ENCODE data around the gene TOMM34.

Gene TOMM34

DNA sequence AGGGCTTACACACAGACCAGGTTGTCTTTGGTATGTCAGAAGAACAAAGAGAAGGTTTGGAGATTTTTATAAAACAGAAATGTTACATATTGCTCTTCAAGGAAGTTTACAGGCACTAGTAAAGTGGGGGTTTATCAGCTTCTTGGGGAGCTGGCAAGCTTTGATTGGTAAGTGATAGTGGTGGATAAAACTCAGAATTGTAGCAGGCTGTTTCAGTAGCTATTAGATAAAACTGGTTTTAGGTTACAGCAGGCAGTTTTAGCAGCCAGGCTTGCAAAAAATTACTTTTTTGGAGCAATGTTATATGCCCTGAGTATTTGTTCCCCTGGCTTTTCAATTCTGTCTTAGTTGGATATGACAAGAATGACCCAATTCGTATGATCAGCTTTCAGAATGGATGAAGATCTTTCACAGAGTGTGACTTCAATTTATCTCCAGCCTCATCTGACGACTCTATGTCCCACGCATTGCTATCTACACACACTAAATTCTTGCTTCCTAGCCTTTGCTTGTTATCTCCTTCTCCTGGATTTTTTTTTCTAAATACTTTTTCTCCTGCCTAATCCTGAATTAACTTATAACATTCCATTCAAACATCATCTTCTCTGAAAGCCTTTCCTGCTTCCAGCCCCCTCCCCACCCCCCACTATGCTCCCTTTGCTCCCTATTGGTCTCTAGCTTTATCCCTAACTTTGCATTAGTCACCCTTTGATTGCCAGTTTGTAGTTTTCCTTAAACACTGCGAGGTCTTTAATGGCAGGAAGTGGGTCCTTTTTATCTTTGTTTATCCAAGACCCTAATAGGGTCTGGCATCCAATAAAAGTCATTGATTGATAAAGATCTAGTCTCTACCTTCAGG is 1.0 kb upstream of the TOMM34 start:
- H3K4me3 ChIP-seq (ENCODE audit: low read length): no peak overlapping the region
- H3K9ac ChIP-seq (ENCODE audit: low read length): peak overlapping the region; percentile 88
- peaks cover 21% of the 10 kb centered on the region for H3K4me1 ChIP-seq (ENCODE audit: control insufficient read depth, insufficient read depth, low read length)
- no peak for DNase-seq (ENCODE audit: low read depth)
- H3K27me3 ChIP-seq (replicated peaks; ENCODE audit: control insufficient read depth, insufficient read depth, low read length): no peaks in the 10 kb centered on the region
- H3K9me3 ChIP-seq (ENCODE audit: control insufficient read depth, low read length): no peaks in the 10 kb centered on the region
- H3K36me3 ChIP-seq (ENCODE audit: control insufficient read depth, insufficient read depth, low read length, severe bottlenecking): peaks cover 1% of the 10 kb centered on the region

DNA sequence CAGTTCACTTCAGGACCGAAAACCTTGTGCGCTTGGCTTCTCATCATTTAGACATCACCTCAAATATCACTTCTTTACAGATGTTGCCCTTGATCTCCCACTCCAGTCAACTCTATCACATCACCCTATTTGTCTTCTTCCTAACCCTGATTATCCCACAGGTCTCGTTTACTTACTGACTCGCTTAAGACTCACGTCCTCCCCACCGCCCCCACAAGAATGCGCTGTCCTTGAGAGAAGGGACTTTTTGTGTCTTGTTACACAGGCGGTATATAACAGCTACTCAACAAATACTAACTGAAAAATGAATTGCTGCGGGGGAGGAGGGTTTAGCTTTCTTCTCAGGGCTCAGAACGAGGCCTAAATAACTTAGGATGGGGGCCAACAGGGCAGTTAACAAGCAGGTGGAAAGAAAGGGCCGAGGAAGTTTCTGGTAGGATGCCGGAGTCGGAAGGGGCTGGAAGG is 527 bp downstream of the TOMM34 start:
- peak overlapping the region; percentile 88 for H3K9ac ChIP-seq (ENCODE audit: low read length)
- peaks cover 21% of the 10 kb centered on the region for H3K4me1 ChIP-seq (ENCODE audit: control insufficient read depth, insufficient read depth, low read length)
- no peaks in the 10 kb centered on the region for H3K27me3 ChIP-seq (replicated peaks; ENCODE audit: control insufficient read depth, insufficient read depth, low read length)
- peak; percentile 81 for DNase-seq (ENCODE audit: low read depth)
- peaks cover 17% of the 10 kb centered on the region for H3K36me3 ChIP-seq (ENCODE audit: control insufficient read depth, insufficient read depth, low read length, severe bottlenecking)
- peak overlapping the region; percentile 86 for H3K4me3 ChIP-seq (ENCODE audit: low read length)
- no peaks in the 10 kb centered on the region for H3K9me3 ChIP-seq (ENCODE audit: control insufficient read depth, low read length)

DNA sequence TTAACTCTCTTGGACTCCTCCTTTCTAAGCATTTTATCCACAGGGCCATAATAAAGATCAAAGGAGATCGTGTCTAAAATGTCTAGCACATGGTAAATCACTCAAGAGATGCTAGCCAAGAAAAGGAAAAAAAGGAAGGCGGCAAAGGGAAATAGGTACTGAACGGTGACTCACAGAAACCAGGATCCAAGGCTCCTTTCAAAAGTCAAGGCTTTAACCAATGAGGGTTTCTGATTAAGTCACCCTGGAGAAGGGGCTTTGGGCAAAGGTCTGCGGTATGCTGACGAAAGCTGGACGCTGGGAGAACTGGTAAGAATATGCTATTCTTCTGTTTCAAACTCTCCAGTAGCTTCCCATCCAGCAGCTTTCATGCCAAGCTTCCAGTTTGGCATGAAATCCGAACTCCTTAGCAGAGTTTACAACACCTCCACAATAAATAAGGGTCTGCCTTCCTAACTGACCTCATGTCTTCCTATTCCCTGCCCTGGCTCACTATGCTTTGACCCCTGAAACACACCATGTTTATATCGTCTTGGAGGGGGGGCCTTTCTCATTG is 1.0 kb downstream of the TOMM34 start:
- no peaks in the 10 kb centered on the region for H3K9me3 ChIP-seq (ENCODE audit: control insufficient read depth, low read length)
- H3K4me1 ChIP-seq (ENCODE audit: control insufficient read depth, insufficient read depth, low read length): peaks cover 21% of the 10 kb centered on the region
- DNase-seq (ENCODE audit: low read depth): peak; percentile 43
- H3K36me3 ChIP-seq (ENCODE audit: control insufficient read depth, insufficient read depth, low read length, severe bottlenecking): peaks cover 22% of the 10 kb centered on the region
- H3K27me3 ChIP-seq (replicated peaks; ENCODE audit: control insufficient read depth, insufficient read depth, low read length): no peaks in the 10 kb centered on the region
- peak overlapping the region; percentile 86 for H3K4me3 ChIP-seq (ENCODE audit: low read length)
- peak overlapping the region; percentile 88 for H3K9ac ChIP-seq (ENCODE audit: low read length)

DNA sequence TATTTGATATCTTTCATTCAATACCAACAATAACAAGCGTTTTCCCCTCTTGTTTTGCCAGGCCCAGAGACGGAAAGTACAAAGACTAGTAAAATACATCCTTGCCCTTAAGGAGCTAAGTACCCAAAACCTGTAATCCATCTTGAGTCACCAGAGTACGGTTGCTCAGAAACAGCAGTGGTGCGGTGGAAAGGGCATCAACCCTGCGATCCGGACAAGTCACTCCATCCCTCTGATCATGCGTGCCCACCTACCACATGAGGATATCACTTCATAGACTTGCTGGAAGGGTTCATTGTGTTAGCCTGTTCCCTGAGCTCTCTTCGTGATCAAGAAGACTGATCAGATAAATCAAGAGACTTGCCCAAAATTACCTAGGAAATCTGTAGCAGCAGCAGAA is 1.9 kb downstream of the TOMM34 start:
- peaks cover 31% of the 10 kb centered on the region for H3K36me3 ChIP-seq (ENCODE audit: control insufficient read depth, insufficient read depth, low read length, severe bottlenecking)

DNA sequence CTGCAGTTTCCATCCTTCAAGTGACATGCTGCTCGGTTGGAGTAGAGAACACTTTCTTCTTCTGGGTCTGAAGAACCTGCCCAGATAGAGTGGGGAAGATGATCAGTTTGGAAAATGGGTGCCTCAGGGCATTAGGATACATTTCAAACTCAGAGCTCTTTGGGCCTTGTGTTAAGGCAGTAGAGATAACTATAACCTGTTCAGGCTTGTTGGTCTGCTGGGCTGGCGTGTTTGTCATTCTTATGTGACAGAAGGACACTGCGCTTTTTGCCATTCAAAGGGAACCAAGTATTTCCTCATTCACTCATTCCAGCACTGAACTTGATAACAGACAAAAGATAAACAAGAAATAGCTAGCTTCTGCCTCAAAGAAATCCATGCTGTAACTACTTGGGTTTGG is 3.8 kb downstream of the TOMM34 start:
- H3K36me3 ChIP-seq (ENCODE audit: control insufficient read depth, insufficient read depth, low read length, severe bottlenecking): peaks cover 49% of the 10 kb centered on the region
- no peak overlapping the region for H3K4me3 ChIP-seq (ENCODE audit: low read length)
- no peaks in the 10 kb centered on the region for H3K27me3 ChIP-seq (replicated peaks; ENCODE audit: control insufficient read depth, insufficient read depth, low read length)
- no peaks in the 10 kb centered on the region for H3K9me3 ChIP-seq (ENCODE audit: control insufficient read depth, low read length)
- peaks cover 21% of the 10 kb centered on the region for H3K4me1 ChIP-seq (ENCODE audit: control insufficient read depth, insufficient read depth, low read length)
- no peak overlapping the region for H3K9ac ChIP-seq (ENCODE audit: low read length)
- no peak for DNase-seq (ENCODE audit: low read depth)

More for the DNA sequence above, 1.9 kb downstream of the TOMM34 start:
- Histone ChIP-seq H3K4me3 (ENCODE audit: low read length) (no peak overlapping the region), H3K9me3 (ENCODE audit: control insufficient read depth, low read length) (no peaks in the 10 kb centered on the region), H3K9ac (ENCODE audit: low read length) (no peak overlapping the region), H3K4me1 (ENCODE audit: control insufficient read depth, insufficient read depth, low read length) (peaks cover 21% of the 10 kb centered on the region), H3K27me3 (replicated peaks; ENCODE audit: control insufficient read depth, insufficient read depth, low read length) (no peaks in the 10 kb centered on the region)
- DNase-seq (ENCODE audit: low read depth): no peak

DNA sequence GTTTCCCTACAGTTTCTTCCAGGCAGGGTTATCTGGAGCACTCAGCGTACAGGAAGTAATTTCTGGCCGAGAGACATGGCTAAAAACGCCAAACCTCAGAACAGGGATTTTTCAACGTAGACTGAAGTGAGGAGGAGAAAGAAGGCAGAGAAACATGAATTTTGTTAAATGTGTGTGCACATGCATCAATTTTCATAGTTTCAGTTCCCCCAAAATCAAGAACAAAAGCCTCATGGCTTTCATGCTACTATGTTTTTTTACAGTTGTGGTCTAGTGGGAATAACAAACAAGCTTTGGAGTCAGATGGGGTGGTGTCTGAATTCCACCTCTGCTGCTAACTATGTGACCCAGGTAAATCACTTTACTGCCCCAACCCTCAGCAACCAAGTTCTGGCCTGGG is 4.9 kb downstream of the TOMM34 start:
- Histone ChIP-seq H3K4me3 (ENCODE audit: low read length) (no peak overlapping the region), H3K36me3 (ENCODE audit: control insufficient read depth, insufficient read depth, low read length, severe bottlenecking) (peaks cover 60% of the 10 kb centered on the region), H3K9ac (ENCODE audit: low read length) (no peak overlapping the region), H3K9me3 (ENCODE audit: control insufficient read depth, low read length) (no peaks in the 10 kb centered on the region), H3K27me3 (replicated peaks; ENCODE audit: control insufficient read depth, insufficient read depth, low read length) (no peaks in the 10 kb centered on the region), H3K4me1 (ENCODE audit: control insufficient read depth, insufficient read depth, low read length) (peaks cover 17% of the 10 kb centered on the region)
- DNase-seq (ENCODE audit: low read depth): no peak

DNA sequence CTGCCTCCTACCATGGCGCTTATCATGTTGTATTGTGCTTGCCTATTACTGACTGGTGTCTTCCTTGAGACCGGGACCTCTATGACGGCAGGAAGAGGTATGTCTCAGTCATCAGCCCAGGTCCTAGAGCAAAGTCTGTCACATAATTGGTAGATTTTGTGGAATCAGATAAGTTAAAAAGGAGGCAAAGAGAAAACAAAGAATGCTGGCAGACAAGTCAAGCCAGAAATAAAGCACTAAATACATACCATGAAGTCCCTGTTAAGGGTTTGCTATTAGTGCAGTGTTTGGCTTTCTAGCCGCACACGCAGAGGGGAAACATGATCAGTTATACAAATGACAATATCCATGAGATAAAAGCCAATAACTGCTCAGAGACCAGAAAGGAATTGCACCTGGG is 6.0 kb downstream of the TOMM34 start:
- H3K36me3 ChIP-seq (ENCODE audit: control insufficient read depth, insufficient read depth, low read length, severe bottlenecking): peaks cover 70% of the 10 kb centered on the region
- H3K4me3 ChIP-seq (ENCODE audit: low read length): no peak overlapping the region

DNA sequence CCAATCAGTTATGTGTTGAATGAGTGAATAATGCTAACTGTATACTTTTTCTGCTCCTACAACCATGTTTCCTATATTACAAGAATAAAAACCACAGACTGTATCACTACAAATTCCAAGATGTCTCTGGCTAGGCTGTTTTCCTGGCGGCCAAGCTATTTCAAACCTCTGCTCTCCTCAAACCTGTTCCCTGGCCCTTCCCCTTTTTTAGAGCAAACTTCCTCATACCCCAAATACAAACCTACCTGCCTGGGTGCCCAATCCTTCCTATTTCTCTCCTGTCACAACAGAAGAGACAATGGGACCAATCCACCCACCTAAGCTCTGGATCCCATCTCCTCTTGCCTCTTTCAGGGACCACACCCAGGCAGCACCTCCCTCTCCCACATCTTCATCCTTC is 7.5 kb downstream of the TOMM34 start:
- peaks cover 6% of the 10 kb centered on the region for H3K4me1 ChIP-seq (ENCODE audit: control insufficient read depth, insufficient read depth, low read length)
- no peaks in the 10 kb centered on the region for H3K9me3 ChIP-seq (ENCODE audit: control insufficient read depth, low read length)
- DNase-seq (ENCODE audit: low read depth): no peak
- H3K9ac ChIP-seq (ENCODE audit: low read length): no peak overlapping the region
- H3K4me3 ChIP-seq (ENCODE audit: low read length): no peak overlapping the region
- H3K36me3 ChIP-seq (ENCODE audit: control insufficient read depth, insufficient read depth, low read length, severe bottlenecking): peaks cover 81% of the 10 kb centered on the region
- no peaks in the 10 kb centered on the region for H3K27me3 ChIP-seq (replicated peaks; ENCODE audit: control insufficient read depth, insufficient read depth, low read length)

More for the DNA sequence above, 6.0 kb downstream of the TOMM34 start:
- Histone ChIP-seq H3K9me3 (ENCODE audit: control insufficient read depth, low read length) (no peaks in the 10 kb centered on the region), H3K4me1 (ENCODE audit: control insufficient read depth, insufficient read depth, low read length) (peaks cover 11% of the 10 kb centered on the region), H3K9ac (ENCODE audit: low read length) (no peak overlapping the region), H3K27me3 (replicated peaks; ENCODE audit: control insufficient read depth, insufficient read depth, low read length) (no peaks in the 10 kb centered on the region)
- no peak for DNase-seq (ENCODE audit: low read depth)

DNA sequence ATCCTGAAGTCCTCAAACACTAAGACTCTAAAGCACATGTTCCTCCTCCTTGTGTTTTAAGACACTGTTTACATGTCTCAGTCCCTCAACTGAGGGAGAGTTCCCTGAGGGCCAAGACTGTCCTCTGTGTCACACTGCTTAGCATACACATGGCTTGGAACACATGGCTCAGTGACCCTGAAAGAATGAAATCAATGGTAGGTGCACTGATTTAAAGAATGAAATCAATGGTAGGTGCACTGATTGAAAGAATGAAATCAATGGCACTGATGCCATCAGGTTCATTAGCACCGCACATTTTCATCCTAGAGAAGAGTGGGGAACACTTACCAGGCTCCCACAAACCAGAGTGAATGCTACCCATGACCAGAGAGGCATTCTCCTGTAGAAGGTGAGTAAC is 9.8 kb downstream of the TOMM34 start:
- Histone ChIP-seq H3K9me3 (ENCODE audit: control insufficient read depth, low read length) (no peaks in the 10 kb centered on the region), H3K36me3 (ENCODE audit: control insufficient read depth, insufficient read depth, low read length, severe bottlenecking) (peaks cover 72% of the 10 kb centered on the region), H3K4me1 (ENCODE audit: control insufficient read depth, insufficient read depth, low read length) (peaks cover 22% of the 10 kb centered on the region), H3K27me3 (replicated peaks; ENCODE audit: control insufficient read depth, insufficient read depth, low read length) (no peaks in the 10 kb centered on the region), H3K9ac (ENCODE audit: low read length) (no peak overlapping the region), H3K4me3 (ENCODE audit: low read length) (no peak overlapping the region)
- DNase-seq (ENCODE audit: low read depth): no peak

DNA sequence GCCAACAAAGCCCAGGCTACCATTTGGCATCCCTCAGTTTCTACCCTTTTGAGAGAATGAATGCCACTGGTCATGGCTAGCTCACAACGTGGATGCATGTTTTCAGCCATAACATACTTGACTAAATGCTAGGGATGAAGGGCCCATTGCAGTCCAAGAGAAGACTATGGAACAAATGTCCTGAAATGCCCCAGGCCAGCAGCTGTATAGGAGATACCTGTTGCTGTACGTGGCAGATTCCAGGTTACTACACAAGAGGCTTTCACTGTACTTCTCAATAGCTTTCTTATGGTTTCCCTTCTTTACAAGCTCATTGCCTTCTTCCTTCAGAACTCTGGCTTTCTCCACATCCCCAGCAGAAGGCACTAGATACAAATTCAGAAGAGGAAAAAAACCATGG is 11.7 kb downstream of the TOMM34 start:
- H3K4me1 ChIP-seq (ENCODE audit: control insufficient read depth, insufficient read depth, low read length): peaks cover 22% of the 10 kb centered on the region
- no peaks in the 10 kb centered on the region for H3K27me3 ChIP-seq (replicated peaks; ENCODE audit: control insufficient read depth, insufficient read depth, low read length)
- no peak overlapping the region for H3K9ac ChIP-seq (ENCODE audit: low read length)
- H3K9me3 ChIP-seq (ENCODE audit: control insufficient read depth, low read length): no peaks in the 10 kb centered on the region
- peaks cover 68% of the 10 kb centered on the region for H3K36me3 ChIP-seq (ENCODE audit: control insufficient read depth, insufficient read depth, low read length, severe bottlenecking)
- DNase-seq (ENCODE audit: low read depth): no peak
- no peak overlapping the region for H3K4me3 ChIP-seq (ENCODE audit: low read length)

DNA sequence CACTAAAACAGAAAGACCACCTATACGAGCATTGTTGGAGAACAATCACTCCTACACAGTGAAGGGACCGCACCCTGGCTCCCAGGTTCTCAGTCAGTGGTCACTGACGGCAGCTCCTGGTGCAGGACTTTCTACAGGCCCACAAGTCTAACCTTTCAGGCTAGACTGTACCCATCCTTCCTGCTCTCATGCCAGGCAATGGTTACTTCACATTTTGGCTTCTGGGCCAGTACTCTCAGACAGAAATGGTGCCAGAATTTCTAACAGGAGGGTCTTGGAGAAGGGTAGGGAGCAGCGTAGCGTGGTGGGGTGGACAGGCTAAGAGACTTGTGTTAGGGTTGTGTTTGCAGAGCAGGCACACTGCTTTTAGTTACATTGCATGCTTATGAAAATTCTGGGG is 12.1 kb downstream of the TOMM34 start:
- Histone ChIP-seq H3K36me3 (ENCODE audit: control insufficient read depth, insufficient read depth, low read length, severe bottlenecking) (peaks cover 68% of the 10 kb centered on the region), H3K9me3 (ENCODE audit: control insufficient read depth, low read length) (no peaks in the 10 kb centered on the region), H3K4me1 (ENCODE audit: control insufficient read depth, insufficient read depth, low read length) (peaks cover 22% of the 10 kb centered on the region), H3K4me3 (ENCODE audit: low read length) (no peak overlapping the region), H3K9ac (ENCODE audit: low read length) (no peak overlapping the region), H3K27me3 (replicated peaks; ENCODE audit: control insufficient read depth, insufficient read depth, low read length) (no peaks in the 10 kb centered on the region)
- DNase-seq (ENCODE audit: low read depth): no peak

Data from adipocyte (in vitro differentiated cells).